ENCODE results near the gene MSL1.

MSL1 gene

GRCh38 chr17:40100669-40101366 lies 21.0 kb upstream of the MSL1 start (continued):
- TF ChIP-seq BCL6B (tag by site-specific recombination; IDR thresholded peaks at IDR 0.05), result no peak
- TF ChIP-seq ZNF354C (tag by site-specific recombination; IDR thresholded peaks at IDR 0.05; ENCODE audit: borderline replicate concordance, low read depth), result no peak
- peak; percentile 46 for TF ChIP-seq FEZF1 (tag by site-specific recombination; IDR thresholded peaks at IDR 0.05)
- peak; percentile 50; the same call in 1 of the 2 replicates for TF ChIP-seq KLF7 (tag by site-specific recombination; IDR thresholded peaks at IDR 0.05; ENCODE audit: borderline replicate concordance)
- TF ChIP-seq ZNF704 (tag by site-specific recombination; IDR thresholded peaks at IDR 0.05), result no peak
- peak; percentile 21; the same call in 1 of the 2 replicates for TF ChIP-seq ZXDB (tag by site-specific recombination; IDR thresholded peaks at IDR 0.05)
- TF ChIP-seq IKZF3 (tag by site-specific recombination; IDR thresholded peaks at IDR 0.05), result peak; percentile 98
- TF ChIP-seq ZNF416 (tag by site-specific recombination; IDR thresholded peaks at IDR 0.05), result no peak
- TF ChIP-seq ZNF146 (tag by site-specific recombination; IDR thresholded peaks at IDR 0.05), result 0 out of 2 replicates have a peak, but pooled peaks have one; percentile 10
- no peak for TF ChIP-seq ELK4 (IDR thresholded peaks at IDR 0.05; ENCODE audit: borderline replicate concordance, low read depth, low read length)
- TF ChIP-seq GLIS1 (tag by site-specific recombination; IDR thresholded peaks at IDR 0.05), result peak; percentile 52; the same call in 1 of the 2 replicates
- peak; percentile 97 for TF ChIP-seq ZNF335 (tag by site-specific recombination; conservative IDR thresholded peaks at IDR 0.05)
- TF ChIP-seq, protein P1, sequence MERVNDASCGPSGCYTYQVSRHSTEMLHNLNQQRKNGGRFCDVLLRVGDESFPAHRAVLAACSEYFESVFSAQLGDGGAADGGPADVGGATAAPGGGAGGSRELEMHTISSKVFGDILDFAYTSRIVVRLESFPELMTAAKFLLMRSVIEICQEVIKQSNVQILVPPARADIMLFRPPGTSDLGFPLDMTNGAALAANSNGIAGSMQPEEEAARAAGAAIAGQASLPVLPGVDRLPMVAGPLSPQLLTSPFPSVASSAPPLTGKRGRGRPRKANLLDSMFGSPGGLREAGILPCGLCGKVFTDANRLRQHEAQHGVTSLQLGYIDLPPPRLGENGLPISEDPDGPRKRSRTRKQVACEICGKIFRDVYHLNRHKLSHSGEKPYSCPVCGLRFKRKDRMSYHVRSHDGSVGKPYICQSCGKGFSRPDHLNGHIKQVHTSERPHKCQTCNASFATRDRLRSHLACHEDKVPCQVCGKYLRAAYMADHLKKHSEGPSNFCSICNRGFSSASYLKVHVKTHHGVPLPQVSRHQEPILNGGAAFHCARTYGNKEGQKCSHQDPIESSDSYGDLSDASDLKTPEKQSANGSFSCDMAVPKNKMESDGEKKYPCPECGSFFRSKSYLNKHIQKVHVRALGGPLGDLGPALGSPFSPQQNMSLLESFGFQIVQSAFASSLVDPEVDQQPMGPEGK (tag by site-specific recombination; IDR thresholded peaks at IDR 0.05), result peak; percentile 78
- TF ChIP-seq ZNF623 (tag by site-specific recombination; IDR thresholded peaks at IDR 0.05), result 0 out of 2 replicates have a peak, but pooled peaks have one; percentile 11
- TF ChIP-seq ZNF184 (tag by site-specific recombination; IDR thresholded peaks at IDR 0.05), result peak; percentile 34; the same call in 1 of the 2 replicates
- TF ChIP-seq MEIS1 (CRISPR knock-in tag; IDR thresholded peaks at IDR 0.05; ENCODE audit: borderline replicate concordance), result no peak
- TF ChIP-seq ZNF768 (tag by site-specific recombination; IDR thresholded peaks at IDR 0.05), result no peak
- TF ChIP-seq EGR2 (tag by site-specific recombination; IDR thresholded peaks at IDR 0.05; ENCODE audit: low read depth), result peak; percentile 58; the same call in 1 of the 2 replicates
- TF ChIP-seq ZNF175 (tag by site-specific recombination; IDR thresholded peaks at IDR 0.05), result no peak
- TF ChIP-seq ZBTB21 (tag by site-specific recombination; IDR thresholded peaks at IDR 0.05), result 0 out of 2 replicates have a peak, but pooled peaks have one; percentile 40
- peak; percentile 23; the same call in 1 of the 2 replicates for TF ChIP-seq ZNF600 (tag by site-specific recombination; IDR thresholded peaks at IDR 0.05)
- peak; percentile 72 for TF ChIP-seq ZFHX2 (tag by site-specific recombination; conservative IDR thresholded peaks at IDR 0.05)
- TF ChIP-seq ZNF670 (tag by site-specific recombination; IDR thresholded peaks at IDR 0.05; ENCODE audit: low read depth), result no peak
- TF ChIP-seq ZBTB10 (tag by site-specific recombination; IDR thresholded peaks at IDR 0.05), result peak; percentile 49
- TF ChIP-seq KLF16 (tag by site-specific recombination; IDR thresholded peaks at IDR 0.05), result no peak
- peak; percentile 77; the same call in 1 of the 2 replicates for TF ChIP-seq ZNF561 (tag by site-specific recombination; IDR thresholded peaks at IDR 0.05; ENCODE audit: borderline replicate concordance)
- no peak for TF ChIP-seq ZNF626 (tag by site-specific recombination; IDR thresholded peaks at IDR 0.05)
- TF ChIP-seq SP7 (tag by site-specific recombination; IDR thresholded peaks at IDR 0.05), result peak; percentile 66; the same call in 1 of the 2 replicates
- TF ChIP-seq ZNF223 (tag by site-specific recombination; IDR thresholded peaks at IDR 0.05), result no peak

All from HEK293 (cell line).